OCI-LY1 (cell line): Measurements from ENCODE around the gene ADARB2.

Experiments used
- CTCF ChIP-seq: fragments of 200-600 bp; sonication (generic), shearing (Covaris generic); IDR thresholded peaks from 2 replicates; pipeline ENCODE4 v1.5.1; 2017; ENCODE audit warnings: mild to moderate bottlenecking, antibody characterized with exemption, low read length, moderate library complexity, mixed read lengths
- EZH2 ChIP-seq: fragments of 200-600 bp; sonication (generic), shearing (Covaris generic); IDR thresholded peaks from 2 replicates; pipeline ENCODE4 v1.8.0; 2017; ENCODE audit warnings: borderline replicate concordance, mixed run types, mild to moderate bottlenecking, antibody characterized with exemption, low read length, moderate library complexity, mixed read lengths

GRCh38 chr10:1394155-1394912 is 343.0 kb downstream of the ADARB2 start:
- TF ChIP-seq CTCF (no peak), EZH2 (no peak)
